Measurements from ENCODE around the gene RNF19B. TPM values are rescaled to one million over a fixed set of nuclear protein-coding genes. Genes with fewer than 3 reads are reported as not detected.

RNF19B gene
- total RNA-seq, 2 donors from 2014 or later, result 17.8 TPM

GRCh38 chr1:32926562-32926961 is 38.0 kb downstream of the RNF19B start:
- no peaks in the 10 kb centered on the region for H3K36me3 ChIP-seq (ENCODE audit: control insufficient read depth, insufficient read depth, low read length)
- DNase-seq, result no peak
- Mint-ChIP-seq H3K36me3 (ENCODE audit: low read depth) (no peaks in the 10 kb centered on the region), H3K4me3 (peak overlapping the region; percentile 64), H3K27ac (no peak overlapping the region), H3K27me3 (ENCODE audit: insufficient read depth) (peaks cover 85% of the 10 kb centered on the region), H3K9me3 (no peaks in the 10 kb centered on the region), H3K4me1 (peaks cover 14% of the 10 kb centered on the region)
- H3K4me1 ChIP-seq (ENCODE audit: control insufficient read depth, insufficient read depth, low read length), result no peaks in the 10 kb centered on the region
- TF ChIP-seq CTCF (conservative IDR thresholded peaks at IDR 0.05), result no peak
- H3K9me3 ChIP-seq (ENCODE audit: control insufficient read depth, low read length), result peaks cover 6% of the 10 kb centered on the region
- no peak overlapping the region for H3K27ac ChIP-seq (ENCODE audit: low read depth, low read length)
- 36 to 47% methylated on average over 5 of the region's 6 CpGs for WGBS, 2 experiments (ENCODE audit: insufficient coverage in 1 of 2, insufficient read length in 1 of 2)
- H3K9ac ChIP-seq (ENCODE audit: extremely low read depth, low read length, poor library complexity, severe bottlenecking), result no peak overlapping the region
- H3K4me3 ChIP-seq (ENCODE audit: low read length), result no peak overlapping the region
- peaks cover 45% of the 10 kb centered on the region for H3K27me3 ChIP-seq (ENCODE audit: control insufficient read depth, insufficient read depth, low read length, poor library complexity, severe bottlenecking)

- Mint-ChIP-seq H3K4me1 (peaks cover 14% of the 10 kb centered on the region), H3K9me3 (no peaks in the 10 kb centered on the region), H3K27ac (peak overlapping the region; percentile 85), H3K4me3 (peak overlapping the region; percentile 64), H3K36me3 (ENCODE audit: low read depth) (no peaks in the 10 kb centered on the region), H3K27me3 (ENCODE audit: insufficient read depth) (peaks cover 93% of the 10 kb centered on the region)
- Histone ChIP-seq H3K4me1 (ENCODE audit: control insufficient read depth, insufficient read depth, low read length) (no peaks in the 10 kb centered on the region), H3K4me3 (ENCODE audit: low read length) (peak overlapping the region; percentile 77), H3K36me3 (ENCODE audit: control insufficient read depth, insufficient read depth, low read length) (no peaks in the 10 kb centered on the region), H3K9me3 (ENCODE audit: control insufficient read depth, low read length) (peaks cover 6% of the 10 kb centered on the region), H3K27ac (ENCODE audit: low read depth, low read length) (no peak overlapping the region), H3K27me3 (ENCODE audit: control insufficient read depth, insufficient read depth, low read length, poor library complexity, severe bottlenecking) (peaks cover 48% of the 10 kb centered on the region), H3K9ac (ENCODE audit: extremely low read depth, low read length, poor library complexity, severe bottlenecking) (no peak overlapping the region)
- DNase-seq, result peak; percentile 82
- 9 to 12% methylated on average over 14 to 24 of the region's 24 CpGs for WGBS, 2 experiments (ENCODE audit: insufficient coverage in 1 of 2, insufficient read length in 1 of 2)
- peak; percentile 30 for TF ChIP-seq CTCF (conservative IDR thresholded peaks at IDR 0.05)
These were observed 39.0 kb downstream of the RNF19B start for GRCh38 chr1:32925403-32926162.

- Histone ChIP-seq H3K4me3 (ENCODE audit: low read length) (peak overlapping the region; percentile 77), H3K4me1 (ENCODE audit: control insufficient read depth, insufficient read depth, low read length) (no peaks in the 10 kb centered on the region), H3K9me3 (ENCODE audit: control insufficient read depth, low read length) (peaks cover 6% of the 10 kb centered on the region), H3K36me3 (ENCODE audit: control insufficient read depth, insufficient read depth, low read length) (no peaks in the 10 kb centered on the region), H3K27ac (ENCODE audit: low read depth, low read length) (no peak overlapping the region), H3K27me3 (ENCODE audit: control insufficient read depth, insufficient read depth, low read length, poor library complexity, severe bottlenecking) (peaks cover 50% of the 10 kb centered on the region), H3K9ac (ENCODE audit: extremely low read depth, low read length, poor library complexity, severe bottlenecking) (no peak overlapping the region)
- TF ChIP-seq CTCF (conservative IDR thresholded peaks at IDR 0.05), result peak; percentile 57
- peak; percentile 89 for DNase-seq
- peaks cover 14% of the 10 kb centered on the region for H3K4me1 Mint-ChIP-seq
- no peaks in the 10 kb centered on the region for H3K9me3 Mint-ChIP-seq
- peak overlapping the region; percentile 85 for H3K27ac Mint-ChIP-seq
- 3 to 9% methylated on average over 7 to 31 of the region's 31 CpGs for WGBS, 2 experiments (ENCODE audit: insufficient coverage in 1 of 2, insufficient read length in 1 of 2)
- H3K36me3 Mint-ChIP-seq (ENCODE audit: low read depth), result no peaks in the 10 kb centered on the region
- H3K27me3 Mint-ChIP-seq (ENCODE audit: insufficient read depth), result peaks cover 90% of the 10 kb centered on the region
- peak overlapping the region; percentile 64 for H3K4me3 Mint-ChIP-seq
These were observed 39.7 kb downstream of the RNF19B start for GRCh38 chr1:32924881-32925344.
